NK-92 (cell line): ENCODE results near the gene E2F4.

Experiments used
- DNase-seq: peaks from one replicate; lab custom pipeline; 2025; ENCODE audit not compliant: unreplicated experiment; lab: John Stamatoyannopoulos, UW

Gene E2F4

GRCh38 chr16:67230809-67231660 lies 39.1 kb downstream of the E2F4 start:
- DNase-seq, result no peak

GRCh38 chr16:67233596-67233995 lies 41.6 kb downstream of the E2F4 start:
- no peak for DNase-seq

- DNase-seq, result no peak
These were observed 42.2 kb downstream of the E2F4 start for GRCh38 chr16:67234180-67234597.

GRCh38 chr16:67235816-67236562 lies 44.0 kb downstream of the E2F4 start:
- DNase-seq, result no peak

GRCh38 chr16:67236563-67237395 lies 44.8 kb downstream of the E2F4 start:
- DNase-seq, result no peak

- no peak for DNase-seq
These were observed 45.7 kb downstream of the E2F4 start for GRCh38 chr16:67237396-67238277.

GRCh38 chr16:67238278-67238575 lies 46.3 kb downstream of the E2F4 start:
- no peak for DNase-seq

- no peak for DNase-seq
These were observed 47.0 kb downstream of the E2F4 start for GRCh38 chr16:67238806-67239470.

GRCh38 chr16:67240506-67240905 lies 48.6 kb downstream of the E2F4 start:
- no peak for DNase-seq

GRCh38 chr16:67241008-67241900 lies 49.3 kb downstream of the E2F4 start:
- no peak for DNase-seq

- no peak for DNase-seq
These were observed 50.3 kb downstream of the E2F4 start for GRCh38 chr16:67242138-67242730.

GRCh38 chr16:67243481-67243880 lies 51.5 kb downstream of the E2F4 start:
- no peak for DNase-seq

- DNase-seq, result no peak
These were observed 52.6 kb downstream of the E2F4 start for GRCh38 chr16:67244387-67245185.

GRCh38 chr16:67245186-67245585 lies 53.2 kb downstream of the E2F4 start:
- DNase-seq, result no peak

GRCh38 chr16:67245674-67246080 lies 53.7 kb downstream of the E2F4 start:
- no peak for DNase-seq

- no peak for DNase-seq
These were observed 54.3 kb downstream of the E2F4 start for GRCh38 chr16:67246081-67246755.

GRCh38 chr16:67246756-67247191 lies 54.8 kb downstream of the E2F4 start:
- DNase-seq, result no peak
